Keratinocyte (primary cell): ENCODE results near the gene CCT3.

ENCODE experiments used
- CTCF ChIP-seq, 3 experiments: IDR thresholded peaks in 1 of 3; conservative IDR thresholded peaks in 1 of 3; optimal IDR thresholded peaks in 1 of 3; 2 replicates in 2 of 3; 3 replicates in 1 of 3; pipeline versions ENCODE3 to v1.5.1; 2011; ENCODE audit warnings: low read length in 3 of 3, mild to moderate bottlenecking in 3 of 3, moderate library complexity in 2 of 3, control low read depth in 1 of 3, inconsistent platforms in 1 of 3; ENCODE audit not compliant: insufficient read depth in 2 of 3; ENCODE audit errors: extremely low read depth in 1 of 3
- EZH2 ChIP-seq: IDR thresholded peaks from one replicate; pipeline ENCODE4 v1.6.1; 2012; ENCODE audit warnings: inconsistent platforms, mild to moderate bottlenecking, low read length, moderate library complexity

GRCh38 chr1:156365754-156366153, 27.7 kb upstream of the CCT3 start:
- TF ChIP-seq CTCF (optimal IDR thresholded peaks at IDR 0.05 in 1 of 3, IDR thresholded peaks at IDR 0.05 in 1 of 3, conservative IDR thresholded peaks at IDR 0.05 in 1 of 3; ENCODE audit: extremely low read depth in 1 of 3, insufficient read depth in 2 of 3, low read length in 3 of 3) = no peak
- no peak for TF ChIP-seq EZH2
